GM20000 (cell line): ENCODE results near the gene CERT1.

Experiments
- DNase-seq: peaks from one replicate; pipeline ENCODE4 v3.0.0; 2012; ENCODE audit warnings: low spot score
- TF ChIP-seq, protein P1 (sequence below): IDR thresholded peaks from 2 replicates; pipeline ENCODE4 v1.5.1; 2012; ENCODE audit warnings: mild to moderate bottlenecking, control low read depth; ENCODE audit errors: extremely low read depth, missing control alignments

Gene CERT1

DNA sequence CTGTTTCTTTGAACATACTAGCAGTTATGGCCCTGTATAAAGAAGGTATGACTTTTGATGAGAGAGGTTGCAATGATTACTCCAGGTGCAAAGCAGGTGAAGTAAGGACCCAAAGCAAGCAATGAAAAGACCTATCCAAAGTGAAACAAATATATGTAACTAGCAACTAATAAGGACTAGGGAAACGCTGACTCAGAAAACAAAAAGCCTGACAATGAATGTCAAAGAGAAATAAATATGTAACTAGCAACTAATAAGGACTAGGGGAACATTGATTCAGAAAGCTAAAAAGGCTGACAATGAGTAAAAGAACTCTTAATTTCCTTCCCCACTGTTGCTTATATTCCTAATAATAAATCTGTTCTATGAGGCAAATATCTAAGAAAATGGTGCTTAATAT is 131.3 kb downstream of the CERT1 start:
- TF ChIP-seq, protein P1, sequence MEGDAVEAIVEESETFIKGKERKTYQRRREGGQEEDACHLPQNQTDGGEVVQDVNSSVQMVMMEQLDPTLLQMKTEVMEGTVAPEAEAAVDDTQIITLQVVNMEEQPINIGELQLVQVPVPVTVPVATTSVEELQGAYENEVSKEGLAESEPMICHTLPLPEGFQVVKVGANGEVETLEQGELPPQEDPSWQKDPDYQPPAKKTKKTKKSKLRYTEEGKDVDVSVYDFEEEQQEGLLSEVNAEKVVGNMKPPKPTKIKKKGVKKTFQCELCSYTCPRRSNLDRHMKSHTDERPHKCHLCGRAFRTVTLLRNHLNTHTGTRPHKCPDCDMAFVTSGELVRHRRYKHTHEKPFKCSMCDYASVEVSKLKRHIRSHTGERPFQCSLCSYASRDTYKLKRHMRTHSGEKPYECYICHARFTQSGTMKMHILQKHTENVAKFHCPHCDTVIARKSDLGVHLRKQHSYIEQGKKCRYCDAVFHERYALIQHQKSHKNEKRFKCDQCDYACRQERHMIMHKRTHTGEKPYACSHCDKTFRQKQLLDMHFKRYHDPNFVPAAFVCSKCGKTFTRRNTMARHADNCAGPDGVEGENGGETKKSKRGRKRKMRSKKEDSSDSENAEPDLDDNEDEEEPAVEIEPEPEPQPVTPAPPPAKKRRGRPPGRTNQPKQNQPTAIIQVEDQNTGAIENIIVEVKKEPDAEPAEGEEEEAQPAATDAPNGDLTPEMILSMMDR = no peak
- DNase-seq = no peak

DNA sequence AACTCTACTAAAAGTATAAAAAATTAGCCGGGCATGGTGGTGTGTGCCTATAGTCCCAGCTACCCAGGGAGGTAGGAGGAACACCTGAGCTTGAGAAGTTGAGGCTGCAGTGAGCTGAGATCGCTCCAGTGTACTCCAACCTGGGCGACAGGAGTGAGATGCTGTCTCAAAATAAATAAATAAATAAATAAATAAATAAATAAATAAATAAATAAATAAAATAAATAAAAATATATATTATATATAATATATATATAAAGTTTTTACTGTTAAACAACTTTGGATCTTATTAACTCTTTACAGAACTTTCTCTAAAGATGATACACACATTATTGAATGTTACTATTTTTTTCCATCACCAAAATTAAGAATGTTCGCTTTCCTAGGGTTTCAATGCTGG is 136.0 kb downstream of the CERT1 start:
- TF ChIP-seq, protein P1 = no peak
- DNase-seq = no peak

DNA sequence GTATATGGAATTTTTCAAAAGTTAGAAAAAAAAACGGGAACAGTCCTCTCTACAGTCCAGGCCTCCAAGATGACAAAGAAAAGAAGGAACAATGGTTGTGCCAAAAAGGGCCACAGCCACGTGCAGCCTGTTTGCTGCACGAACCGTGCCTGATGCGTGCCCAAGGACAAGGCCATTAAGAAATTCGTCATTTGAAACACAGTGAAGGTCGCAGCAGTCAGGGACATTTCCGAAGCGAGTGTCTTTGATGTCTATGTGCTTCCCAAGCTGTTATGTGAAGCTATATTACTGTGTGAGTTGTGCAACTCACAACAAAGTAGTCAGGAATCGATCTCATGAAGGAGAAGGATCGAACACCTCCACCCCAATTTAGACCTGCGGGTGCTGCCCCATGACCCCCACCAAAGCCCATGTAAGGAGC is 137.0 kb downstream of the CERT1 start:
- no peak for DNase-seq
- TF ChIP-seq, protein P1 = no peak

DNA sequence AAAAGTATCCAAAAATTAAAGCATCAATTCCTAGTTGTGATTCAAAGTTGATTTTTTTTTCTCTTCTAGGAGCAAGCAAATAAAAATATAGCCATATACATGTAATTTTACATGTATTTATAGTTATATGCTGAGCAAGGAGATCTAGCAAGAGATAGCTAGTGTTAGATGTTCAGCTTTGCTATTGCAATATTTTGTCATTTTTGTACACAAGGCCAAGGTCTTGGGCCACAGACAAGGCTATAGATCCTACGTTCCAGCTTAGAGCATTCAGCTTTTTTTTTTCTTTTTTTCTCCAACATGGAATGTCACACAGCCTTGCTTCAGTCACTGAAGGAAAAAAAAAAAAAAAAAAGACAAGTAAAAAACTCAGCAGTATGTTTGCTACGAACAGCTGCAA is 137.6 kb downstream of the CERT1 start:
- DNase-seq = no peak
- TF ChIP-seq, protein P1 = no peak

DNA sequence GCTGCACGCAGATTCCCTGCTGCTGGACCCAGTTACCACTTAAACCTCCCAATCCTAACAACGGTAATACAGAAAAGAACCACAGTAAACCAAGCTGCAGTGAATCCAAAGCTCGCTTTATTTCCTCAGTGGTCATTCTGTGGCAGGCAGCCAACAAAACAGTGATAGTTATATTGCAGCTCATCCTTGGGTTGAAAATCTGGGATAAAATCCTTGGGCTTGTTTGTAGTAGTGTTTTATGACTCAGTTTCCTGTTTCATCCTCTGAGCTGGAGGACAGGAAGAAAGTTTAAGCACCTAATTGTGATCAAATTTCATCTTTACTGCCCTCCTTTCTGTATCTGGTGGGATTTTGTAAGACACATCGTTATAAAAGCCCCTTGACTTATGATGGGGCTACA is 143.0 kb downstream of the CERT1 start:
- TF ChIP-seq, protein P1 = no peak
- no peak for DNase-seq

DNA sequence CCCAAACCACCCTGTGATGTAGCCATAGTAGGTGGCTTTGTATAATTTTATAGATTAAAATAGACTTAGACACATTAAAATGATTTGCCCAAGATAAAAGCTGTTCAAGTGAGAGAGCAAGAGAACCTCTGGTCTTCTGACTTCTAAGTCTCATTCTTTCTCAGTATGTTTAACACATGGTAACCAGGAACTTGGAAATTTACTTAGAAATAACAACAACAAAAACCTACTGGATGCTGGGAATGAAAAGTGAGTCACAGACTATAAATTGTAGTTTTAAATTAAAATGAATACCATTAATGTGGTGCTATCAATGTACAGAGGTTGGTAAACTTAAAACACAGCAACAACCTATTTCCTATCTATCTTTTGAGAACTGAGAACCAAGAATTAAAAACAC is 144.0 kb downstream of the CERT1 start:
- TF ChIP-seq, protein P1 = no peak
- DNase-seq = no peak

DNA sequence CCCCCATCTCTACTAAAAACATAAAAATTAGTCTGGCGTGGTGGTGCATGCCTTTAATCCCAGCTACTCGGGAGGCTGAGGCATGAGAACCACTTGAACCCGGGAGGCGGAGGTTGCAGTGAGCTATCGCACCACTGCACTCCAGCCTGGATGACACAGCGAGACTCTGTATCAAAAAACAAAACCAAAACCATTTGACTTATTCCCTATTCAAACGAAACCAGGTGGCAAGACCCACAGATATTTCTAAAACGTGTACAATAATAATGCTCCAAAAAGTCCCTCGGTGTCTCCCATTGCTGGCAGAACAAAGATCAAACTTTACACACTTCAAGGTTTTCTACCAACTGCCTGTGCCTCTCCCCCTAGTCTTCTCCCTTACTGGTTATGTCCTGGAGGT is 144.6 kb downstream of the CERT1 start:
- peak; percentile 30 for DNase-seq
- TF ChIP-seq, protein P1 = no peak
